HepG2 (cell line): ENCODE results near the gene CAPN9. TPM values are rescaled to one million over a fixed set of nuclear protein-coding genes. Genes with fewer than 3 reads are reported as not detected.

Source experiments
- ATAC-seq: fragments of 200-7000 bp; cut with Tn5 transposase; 3 replicates; pipeline ENCODE4 v1.9.1; 2020; ENCODE audit warnings: mild to moderate bottlenecking, moderate library complexity
- BruUV-seq: library from RNA; stranded (reverse); fragments of 400-500 nt; replicated peaks from 2 replicates; lab custom pipeline; 2021; lab: Mats Ljungman, UMichigan
- CTCF ChIA-PET: fragments of 300-600 bp; formaldehyde crosslinking; extraction: SDS; loops from one replicate; lab custom pipeline; 2021; ENCODE audit warnings: low total read pairs, inconsistent platforms, low intra/inter-chr PET ratio; lab: Yijun Ruan, JAX
- POLR2A ChIA-PET: fragments of 350-600 bp; sonication (Branson Sonifier 250); formaldehyde crosslinking; loops from one replicate; lab custom pipeline; 2020; ENCODE audit warnings: antibody characterized with exemption, inconsistent platforms; lab: Yijun Ruan, JAX
- DNase-seq: peaks from one replicate; pipeline ENCODE4 v3.0.0-alpha.2; 2015; ENCODE audit warnings: low spot score
- FAIRE-seq: peaks from 3 replicates; lab custom pipeline; 2011; peaks lifted over from hg19 to GRCh38; lab: Jason Lieb, UNC
- H2AFZ ChIP-seq: one replicate; pipeline ENCODE4 v1.6.1; 2011; ENCODE audit warnings: low read length, inconsistent platforms
- H3K27ac ChIP-seq: fragments of 300-600 bp; 3 replicates; pipeline ENCODE4 v1.8.0; 2011; ENCODE audit warnings: mixed run types, mild to moderate bottlenecking, mixed read lengths, low read length, inconsistent platforms; ENCODE audit not compliant: insufficient read depth; ENCODE audit errors: extremely low read length
- H3K27me3 ChIP-seq, 2 experiments: fragments of 200-600 bp in 1 of 2; 2 replicates in 1 of 2; 3 replicates in 1 of 2; pipeline versions ENCODE4 v1.6.0 to v1.8.0; 2011; ENCODE audit warnings: low read length in 2 of 2, mild to moderate bottlenecking in 2 of 2, moderate library complexity in 2 of 2, inconsistent platforms in 1 of 2; ENCODE audit not compliant: insufficient read depth in 2 of 2, control insufficient read depth in 1 of 2
- H3K36me3 ChIP-seq, 2 experiments: fragments of 200-600 bp in 1 of 2; replicated peaks in 1 of 2; 2 replicates in 1 of 2; 3 replicates in 1 of 2; pipeline versions ENCODE4 v1.5.1 to v1.8.0; 2011; ENCODE audit warnings: low read length in 2 of 2, inconsistent platforms in 1 of 2; ENCODE audit not compliant: insufficient read depth in 2 of 2, control insufficient read depth in 1 of 2
- H3K4me1 ChIP-seq: 2 replicates; pipeline ENCODE4 v1.5.1; 2012; ENCODE audit warnings: low read length, inconsistent platforms; ENCODE audit not compliant: insufficient read depth
- H3K4me2 ChIP-seq: 2 replicates; pipeline ENCODE4 v1.6.0; 2011; ENCODE audit warnings: low read depth, low read length, inconsistent platforms
- H3K4me3 ChIP-seq, 3 experiments: fragments of 200-600 bp in 1 of 3; sonication (generic), shearing (Covaris generic) in 1 of 3; replicated peaks in 1 of 3; 2 replicates each; pipeline ENCODE4 v1.5.1; 2011 to 2016; ENCODE audit warnings: low read length in 3 of 3, inconsistent platforms in 2 of 3, low read depth in 2 of 3, mild to moderate bottlenecking in 2 of 3, control low read depth in 1 of 3, mixed read lengths in 1 of 3; ENCODE audit not compliant: insufficient read depth in 1 of 3
- H3K79me2 ChIP-seq: one replicate; pipeline ENCODE4 v1.6.1; 2011; ENCODE audit warnings: low read length, inconsistent platforms; ENCODE audit not compliant: insufficient read depth
- H3K9ac ChIP-seq: 2 replicates; pipeline ENCODE4 v1.6.0; 2011; ENCODE audit warnings: mild to moderate bottlenecking, low read depth, low read length, inconsistent platforms; ENCODE audit not compliant: insufficient read depth
- H3K9me3 ChIP-seq: 2 replicates; pipeline ENCODE4 v1.5.1; 2012; ENCODE audit warnings: mild to moderate bottlenecking, low read length
- H4K20me1 ChIP-seq: 2 replicates; pipeline ENCODE4 v1.6.0; 2011; ENCODE audit warnings: inconsistent platforms, mild to moderate bottlenecking, low read length, moderate library complexity; ENCODE audit not compliant: insufficient read depth
- DDIT3 ChIP-seq: sonication (generic); formaldehyde crosslinking; IDR thresholded peaks from 2 replicates; pipeline ENCODE4 v1.4.0; 2020; ENCODE audit warnings: mild to moderate bottlenecking, missing genetic modification reagents
- GTF2F1 ChIP-seq: fragments of 150-350 bp; IDR thresholded peaks from 2 replicates; pipeline ENCODE4 v1.6.1; 2014; ENCODE audit warnings: low read length
- HMGXB4 ChIP-seq, 2 experiments: sonication (generic) in 1 of 2; formaldehyde crosslinking in 1 of 2; IDR thresholded peaks; 2 replicates each; pipeline versions ENCODE4 v1.4.0 to v1.6.1; 2018 to 2020; ENCODE audit warnings: missing genetic modification reagents in 2 of 2, borderline replicate concordance in 1 of 2, low read depth in 1 of 2, mild to moderate bottlenecking in 1 of 2, missing biosample characterization in 1 of 2
- NFYC ChIP-seq: IDR thresholded peaks from 2 replicates; pipeline ENCODE4 v1.6.1; 2016; ENCODE audit warnings: missing genetic modification reagents, missing compliant biosample characterization
- SNAI1 ChIP-seq: sonication (generic); formaldehyde crosslinking; IDR thresholded peaks from 2 replicates; pipeline ENCODE4 v1.5.0; 2020; ENCODE audit warnings: mild to moderate bottlenecking, missing genetic modification reagents, borderline replicate concordance
- TGIF2 ChIP-seq: IDR thresholded peaks from 2 replicates; pipeline ENCODE4 v1.6.1; 2016; ENCODE audit warnings: control low read depth, missing compliant biosample characterization
- ZNF441 ChIP-seq: sonication (generic); formaldehyde crosslinking; IDR thresholded peaks from 2 replicates; pipeline ENCODE4 v1.7.0; 2021; ENCODE audit warnings: missing genetic modification reagents, borderline replicate concordance
- ZSCAN22 ChIP-seq: sonication (generic); formaldehyde crosslinking; IDR thresholded peaks from 2 replicates; pipeline ENCODE4 v1.4.0; 2020; ENCODE audit warnings: mild to moderate bottlenecking, missing genetic modification reagents
- WGBS: methylation state at CpG from one replicate; pipeline ENCODE4 v1.1.6; 2017; ENCODE audit warnings: low lambda C conversion rate; 5-methylcytosine and 5-hydroxymethylcytosine counted together
- in situ Hi-C: cut with HindIII; loops from 2 replicates; pipeline ENCODE4 v1.10.0; 2017; ENCODE audit warnings: low pct_unique_long_range_greater_than_20kb; ENCODE audit not compliant: extremely low pct_ligation_motif_present
- intact Hi-C: fragments of 100-400 bp; cut with micrococcal nuclease; formaldehyde crosslinking; loops from one replicate; pipeline ENCODE4 v1.10.0; 2022; ENCODE audit not compliant: unreplicated experiment
- polyA plus RNA-seq, 8 experiments: library from polyadenylated mRNA; depleted of rRNA in 3 of 8; stranded (reverse) in 7 of 8; unstranded in 1 of 8; fragments of >200 nt; fragmentation: Illumina TruSeq in 4 of 8; extraction: Trizol in 4 of 8; gene quantifications; 2 replicates each; pipeline versions ENCODE4 v1.2.1 to v1.2.3, GENCODE V29; 2011 to 2016; ENCODE audit warnings: low read depth in 4 of 8, missing spikeins in 1 of 8, mixed read lengths in 1 of 8; ENCODE audit not compliant: insufficient read depth in 1 of 8
- total RNA-seq, 5 experiments: library from RNA; depleted of rRNA; stranded (reverse); fragments of >200 nt; fragmentation: Illumina TruSeq; extraction: Trizol; gene quantifications; 2 replicates each; pipeline ENCODE4 v1.2.3, GENCODE V29; 2016; ENCODE audit warnings: low read depth in 1 of 5
- TF ChIP-seq, protein P1 (sequence below): sonication (generic); formaldehyde crosslinking; IDR thresholded peaks from 2 replicates; pipeline ENCODE4 v1.4.0; 2020; ENCODE audit warnings: missing genetic modification reagents, borderline replicate concordance
- TF ChIP-seq, protein P2 (sequence below): sonication (generic); formaldehyde crosslinking; IDR thresholded peaks from 2 replicates; pipeline ENCODE4 v1.4.0; 2020; ENCODE audit warnings: missing genetic modification reagents, borderline replicate concordance

Gene CAPN9
- total and polyA plus RNA-seq, 2 of the 13 experiments (the other 11 are each of a cell fraction or from before 2014, with no cell fraction given): 0.04 to 0.31 TPM

GRCh38 chr1:230818367-230818766 lies 71.2 kb downstream of the CAPN9 start:
- no peaks in the 10 kb centered on the region for H3K36me3 ChIP-seq
- WGBS: 63% methylated on average over 1 of the region's 1 CpG
- H3K27me3 ChIP-seq: peaks cover 0 to 8% of the 10 kb centered on the region in 2 experiments; a peak in 2 of 5 replicates
- no peak for DNase-seq
- H3K4me3 ChIP-seq: no peak overlapping the region
- ATAC-seq: no peak
- BruUV-seq: no TSS peak
- no peaks in the 10 kb centered on the region for H3K9me3 ChIP-seq
- CTCF ChIA-PET: no interaction called here
- intact Hi-C loops: no loop called here
- no peaks in the 10 kb centered on the region for H3K79me2 ChIP-seq
- no peak for TF ChIP-seq HMGXB4 (CRISPR knock-in tag; IDR thresholded peaks at IDR 0.05; ENCODE audit: borderline replicate concordance in 1 of 2, low read depth in 1 of 2)
- no peak for TF ChIP-seq DDIT3 (CRISPR knock-in tag)
- TF ChIP-seq, protein P1, sequence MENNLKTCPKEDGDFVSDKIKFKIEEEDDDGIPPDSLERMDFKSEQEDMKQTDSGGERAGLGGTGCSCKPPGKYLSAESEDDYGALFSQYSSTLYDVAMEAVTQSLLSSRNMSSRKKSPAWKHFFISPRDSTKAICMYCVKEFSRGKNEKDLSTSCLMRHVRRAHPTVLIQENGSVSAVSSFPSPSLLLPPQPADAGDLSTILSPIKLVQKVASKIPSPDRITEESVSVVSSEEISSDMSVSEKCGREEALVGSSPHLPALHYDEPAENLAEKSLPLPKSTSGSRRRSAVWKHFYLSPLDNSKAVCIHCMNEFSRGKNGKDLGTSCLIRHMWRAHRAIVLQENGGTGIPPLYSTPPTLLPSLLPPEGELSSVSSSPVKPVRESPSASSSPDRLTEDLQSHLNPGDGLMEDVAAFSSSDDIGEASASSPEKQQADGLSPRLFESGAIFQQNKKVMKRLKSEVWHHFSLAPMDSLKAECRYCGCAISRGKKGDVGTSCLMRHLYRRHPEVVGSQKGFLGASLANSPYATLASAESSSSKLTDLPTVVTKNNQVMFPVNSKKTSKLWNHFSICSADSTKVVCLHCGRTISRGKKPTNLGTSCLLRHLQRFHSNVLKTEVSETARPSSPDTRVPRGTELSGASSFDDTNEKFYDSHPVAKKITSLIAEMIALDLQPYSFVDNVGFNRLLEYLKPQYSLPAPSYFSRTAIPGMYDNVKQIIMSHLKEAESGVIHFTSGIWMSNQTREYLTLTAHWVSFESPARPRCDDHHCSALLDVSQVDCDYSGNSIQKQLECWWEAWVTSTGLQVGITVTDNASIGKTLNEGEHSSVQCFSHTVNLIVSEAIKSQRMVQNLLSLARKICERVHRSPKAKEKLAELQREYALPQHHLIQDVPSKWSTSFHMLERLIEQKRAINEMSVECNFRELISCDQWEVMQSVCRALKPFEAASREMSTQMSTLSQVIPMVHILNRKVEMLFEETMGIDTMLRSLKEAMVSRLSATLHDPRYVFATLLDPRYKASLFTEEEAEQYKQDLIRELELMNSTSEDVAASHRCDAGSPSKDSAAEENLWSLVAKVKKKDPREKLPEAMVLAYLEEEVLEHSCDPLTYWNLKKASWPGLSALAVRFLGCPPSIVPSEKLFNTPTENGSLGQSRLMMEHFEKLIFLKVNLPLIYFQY (CRISPR knock-in tag): no peak
- TF ChIP-seq ZNF441 (CRISPR knock-in tag): no peak
- no peak for TF ChIP-seq ZSCAN22 (CRISPR knock-in tag)
- no peak for TF ChIP-seq TGIF2 (CRISPR knock-in tag)
- TF ChIP-seq GTF2F1: no peak
- TF ChIP-seq SNAI1: no peak
- TF ChIP-seq, protein P2, sequence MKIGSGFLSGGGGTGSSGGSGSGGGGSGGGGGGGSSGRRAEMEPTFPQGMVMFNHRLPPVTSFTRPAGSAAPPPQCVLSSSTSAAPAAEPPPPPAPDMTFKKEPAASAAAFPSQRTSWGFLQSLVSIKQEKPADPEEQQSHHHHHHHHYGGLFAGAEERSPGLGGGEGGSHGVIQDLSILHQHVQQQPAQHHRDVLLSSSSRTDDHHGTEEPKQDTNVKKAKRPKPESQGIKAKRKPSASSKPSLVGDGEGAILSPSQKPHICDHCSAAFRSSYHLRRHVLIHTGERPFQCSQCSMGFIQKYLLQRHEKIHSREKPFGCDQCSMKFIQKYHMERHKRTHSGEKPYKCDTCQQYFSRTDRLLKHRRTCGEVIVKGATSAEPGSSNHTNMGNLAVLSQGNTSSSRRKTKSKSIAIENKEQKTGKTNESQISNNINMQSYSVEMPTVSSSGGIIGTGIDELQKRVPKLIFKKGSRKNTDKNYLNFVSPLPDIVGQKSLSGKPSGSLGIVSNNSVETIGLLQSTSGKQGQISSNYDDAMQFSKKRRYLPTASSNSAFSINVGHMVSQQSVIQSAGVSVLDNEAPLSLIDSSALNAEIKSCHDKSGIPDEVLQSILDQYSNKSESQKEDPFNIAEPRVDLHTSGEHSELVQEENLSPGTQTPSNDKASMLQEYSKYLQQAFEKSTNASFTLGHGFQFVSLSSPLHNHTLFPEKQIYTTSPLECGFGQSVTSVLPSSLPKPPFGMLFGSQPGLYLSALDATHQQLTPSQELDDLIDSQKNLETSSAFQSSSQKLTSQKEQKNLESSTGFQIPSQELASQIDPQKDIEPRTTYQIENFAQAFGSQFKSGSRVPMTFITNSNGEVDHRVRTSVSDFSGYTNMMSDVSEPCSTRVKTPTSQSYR: no peak
- TF ChIP-seq NFYC: no peak
- no peaks in the 10 kb centered on the region for H4K20me1 ChIP-seq
- no peak overlapping the region for H2AFZ ChIP-seq
- H3K4me2 ChIP-seq: no peak overlapping the region
- POLR2A ChIA-PET: no interaction called here
- H3K4me1 ChIP-seq: no peaks in the 10 kb centered on the region
- FAIRE-seq: no peak
- in situ Hi-C loops: no loop called here
- no peak overlapping the region for H3K27ac ChIP-seq
- H3K9ac ChIP-seq: no peak overlapping the region
